Mucosa of descending colon (tissue), 3 donors: ENCODE measurements around the gene DCBLD1. TPM values are rescaled to one million over a fixed set of nuclear protein-coding genes. Genes with fewer than 3 reads are reported as not detected.
A peak's percentile ranks its signal among the peaks of the same experiment; 100 is the strongest.

Source experiments
- ATAC-seq: fragments of 200-7000 bp; cut with Tn5 transposase; one replicate; pipeline ENCODE4 v1.9.1; 2020; ENCODE audit warnings: mild to moderate bottlenecking, moderate library complexity
- DNase-seq, 3 donors: peaks; one replicate each; pipeline ENCODE4 v3.0.0-alpha.2; 2020
- H3K36me3 ChIP-seq: fragments of 200-600 bp; one replicate; pipeline ENCODE4 v1.8.0; 2021; ENCODE audit warnings: low read depth, mild to moderate bottlenecking
- H3K4me1 ChIP-seq: fragments of 200-600 bp; one replicate; pipeline ENCODE4 v1.8.0; 2021; ENCODE audit warnings: low read depth, mild to moderate bottlenecking
- H3K4me3 ChIP-seq: fragments of 200-600 bp; one replicate; pipeline ENCODE4 v1.8.0; 2021; ENCODE audit warnings: mild to moderate bottlenecking
- H3K9me3 ChIP-seq: fragments of 200-600 bp; one replicate; pipeline ENCODE4 v1.8.0; 2021; ENCODE audit warnings: mild to moderate bottlenecking
- CTCF ChIP-seq: fragments of 200-600 bp; IDR thresholded peaks from one replicate; pipeline ENCODE4 v1.8.0; 2022; ENCODE audit warnings: antibody characterized with exemption, mild to moderate bottlenecking
- intact Hi-C, 2 donors: fragments of 100-400 bp; cut with DNase I in 1 of 2; cut with micrococcal nuclease in 1 of 2; formaldehyde crosslinking; loops; one replicate each; pipeline versions ENCODE4 v1.11.0 to v1.11.1; 2022; cut with DNase I, micrococcal nuclease
- total RNA-seq, 3 donors: library from RNA; stranded (reverse); fragmentation: NEBNext Ultra II Directional in 2 of 3; extraction: Animal tissue kit (Norgen Biotek cat#: 25700) in 2 of 3; gene quantifications; one replicate each; pipeline versions ENCODE4 v1.2.1 to v1.2.4, GENCODE V29; 2021 to 2023
- donor health status: DM: no; HTN: no; CAD: no; lungs with moderate emphysema.
- donor health status: DM: no; HTN: no; CAD: no.
- donor health status: DM: no; HTN: yes; CAD: no.

DCBLD1 gene
- total RNA-seq, 3 donors from 2014 or later = 11.3 to 16.8 (median 11.4) TPM

GRCh38 chr6:117547688-117548621 is 65.5 kb downstream of the DCBLD1 start:
- no peaks in the 10 kb centered on the region for H3K4me1 ChIP-seq
- no peak overlapping the region for H3K4me3 ChIP-seq
- intact Hi-C loops = no loop called here
- DNase-seq (peak; percentile 28 to 59 (median 45)), ATAC-seq (peak; percentile 50)
- no peaks in the 10 kb centered on the region for H3K36me3 ChIP-seq
- no peak for TF ChIP-seq CTCF
- H3K9me3 ChIP-seq = no peaks in the 10 kb centered on the region

- DNase-seq = no peak
- intact Hi-C loops = no loop called here
- Histone ChIP-seq H3K4me1 (no peaks in the 10 kb centered on the region), H3K9me3 (no peaks in the 10 kb centered on the region), H3K36me3 (no peaks in the 10 kb centered on the region), H3K4me3 (no peak overlapping the region)
- ATAC-seq = no peak
- TF ChIP-seq CTCF = no peak
These were observed 66.4 kb downstream of the DCBLD1 start for GRCh38 chr6:117548797-117549301.

GRCh38 chr6:117549611-117550010 is 67.1 kb downstream of the DCBLD1 start:
- Histone ChIP-seq H3K4me3 (no peak overlapping the region), H3K4me1 (no peaks in the 10 kb centered on the region), H3K9me3 (no peaks in the 10 kb centered on the region), H3K36me3 (no peaks in the 10 kb centered on the region)
- peak in 1 of 3 donors; percentile 9 for DNase-seq
- peak; percentile 32 for ATAC-seq
- TF ChIP-seq CTCF = no peak
- intact Hi-C loops = no loop called here

- intact Hi-C loops = no loop called here
- no peak overlapping the region for H3K4me3 ChIP-seq
- no peak for ATAC-seq
- H3K36me3 ChIP-seq = no peaks in the 10 kb centered on the region
- DNase-seq = no peak
- no peaks in the 10 kb centered on the region for H3K4me1 ChIP-seq
- no peaks in the 10 kb centered on the region for H3K9me3 ChIP-seq
- TF ChIP-seq CTCF = no peak
These were observed 67.7 kb downstream of the DCBLD1 start for GRCh38 chr6:117550078-117550600.

- Histone ChIP-seq H3K4me1 (no peaks in the 10 kb centered on the region), H3K4me3 (no peak overlapping the region), H3K36me3 (no peaks in the 10 kb centered on the region), H3K9me3 (no peaks in the 10 kb centered on the region)
- DNase-seq (no peak), ATAC-seq (no peak)
- no peak for TF ChIP-seq CTCF
- intact Hi-C loops = no loop called here
These were observed 68.3 kb downstream of the DCBLD1 start for GRCh38 chr6:117550618-117551242.
